ENCODE data around the gene LRRC49.
"Not testable (repeated sequence)": the region's sequence is repeated elsewhere in the genome, so short reads cannot be mapped to it uniquely, and the experiment has no call there.

LRRC49 gene

DNA sequence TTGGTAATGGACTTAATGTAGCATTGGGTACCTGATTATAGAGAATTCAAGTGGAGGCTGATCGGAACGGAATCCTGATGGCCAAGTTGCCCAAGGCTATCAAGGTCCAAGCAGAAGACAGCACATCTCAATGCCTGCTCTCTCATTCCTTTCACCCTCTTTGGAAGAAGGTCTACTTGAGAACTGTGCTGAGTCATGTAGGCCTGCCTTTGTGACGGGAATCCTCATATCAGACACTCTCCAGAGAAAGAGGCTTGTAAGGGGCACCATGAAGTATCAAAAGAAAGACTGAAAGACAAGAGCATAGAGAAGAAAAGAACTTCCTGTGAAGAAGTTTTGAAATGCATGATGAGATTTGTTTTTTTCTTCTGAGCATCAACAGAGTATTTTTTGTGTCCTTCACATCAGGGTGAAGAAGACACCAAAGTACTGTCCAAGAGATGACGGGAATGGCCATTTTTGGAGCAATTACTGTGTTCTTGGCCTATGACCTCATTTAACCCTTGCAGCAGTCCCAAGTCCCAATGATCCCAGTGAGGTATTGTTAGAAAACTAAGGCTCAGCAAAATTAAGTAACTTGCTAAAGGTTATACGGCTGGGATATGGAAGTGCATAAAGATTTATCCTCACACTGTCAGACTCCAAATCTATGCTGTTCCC, 25.5 kb upstream of the LRRC49 start:
- DNase-seq (ENCODE audit: low read depth) = no peak

DNA sequence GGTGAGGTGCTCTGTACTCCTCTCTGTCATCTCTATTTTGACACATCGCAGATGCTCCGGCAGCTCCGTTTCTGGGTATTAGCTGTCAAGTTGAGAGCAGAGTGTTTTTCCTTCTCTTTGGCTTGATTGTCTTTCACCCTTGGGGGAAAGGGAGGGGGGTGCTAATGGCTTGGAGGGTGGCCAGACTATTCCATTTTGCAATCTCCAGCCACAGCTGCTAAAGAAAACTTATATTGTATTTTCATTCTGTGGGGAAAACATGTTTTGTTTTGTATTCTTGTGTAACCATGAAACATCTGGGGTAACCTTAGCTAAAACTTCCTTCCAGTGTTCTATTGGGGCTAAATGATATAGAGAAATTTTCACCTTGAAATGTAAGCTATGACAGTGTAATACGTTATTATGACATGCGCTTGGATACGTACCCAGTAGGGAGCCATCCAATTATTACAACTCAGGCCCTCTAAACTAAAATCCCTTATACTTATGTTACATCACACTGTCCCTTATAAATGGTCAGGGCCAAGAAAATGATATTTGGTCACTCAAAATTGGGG, 24.6 kb upstream of the LRRC49 start:
- no peak for DNase-seq (ENCODE audit: low read depth)

GRCh38 chr15:70869346-70869745, 23.3 kb upstream of the LRRC49 start:
- DNase-seq (ENCODE audit: low read depth) = no peak

DNA sequence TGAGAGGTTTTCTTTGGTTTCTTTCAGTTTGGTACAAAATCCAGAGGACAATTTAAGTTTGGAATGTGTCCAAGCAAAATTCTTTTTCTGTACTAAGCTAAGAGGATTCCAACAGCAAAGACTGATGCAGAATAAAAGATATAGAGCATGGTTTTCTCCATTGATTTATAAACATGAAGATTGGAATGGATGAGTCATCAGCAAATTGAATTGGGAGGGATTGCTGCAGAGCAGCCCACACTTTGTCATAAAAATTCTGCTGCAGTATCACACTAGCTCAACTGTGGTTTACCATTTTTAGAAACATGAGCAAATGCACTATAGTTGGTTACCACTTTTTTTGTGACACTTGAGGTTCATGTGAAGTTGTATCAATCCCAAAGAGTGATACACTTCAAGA, 22.6 kb upstream of the LRRC49 start:
- no peak for DNase-seq (ENCODE audit: low read depth)

DNA sequence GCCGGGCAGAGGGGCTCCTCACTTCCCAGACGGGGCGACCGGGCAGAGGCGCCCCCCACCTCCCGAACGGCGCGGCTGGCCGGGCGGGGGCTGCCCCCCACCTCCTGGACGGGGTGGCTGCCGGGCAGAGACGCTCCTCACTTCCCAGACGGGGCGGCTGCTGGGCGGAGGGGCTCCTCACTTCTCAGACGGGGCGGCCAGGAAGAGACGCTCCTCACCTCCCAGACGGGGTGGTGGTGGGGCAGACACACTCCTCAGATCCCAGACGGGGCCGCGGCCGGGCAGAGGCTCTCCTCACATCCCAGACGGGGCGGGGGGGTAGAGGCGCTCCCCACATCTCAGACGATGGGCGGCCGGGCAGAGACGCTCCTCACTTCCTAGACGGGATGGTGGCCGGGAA, 21.1 kb upstream of the LRRC49 start:
- not testable (repeated sequence) for DNase-seq (ENCODE audit: low read depth)

DNA sequence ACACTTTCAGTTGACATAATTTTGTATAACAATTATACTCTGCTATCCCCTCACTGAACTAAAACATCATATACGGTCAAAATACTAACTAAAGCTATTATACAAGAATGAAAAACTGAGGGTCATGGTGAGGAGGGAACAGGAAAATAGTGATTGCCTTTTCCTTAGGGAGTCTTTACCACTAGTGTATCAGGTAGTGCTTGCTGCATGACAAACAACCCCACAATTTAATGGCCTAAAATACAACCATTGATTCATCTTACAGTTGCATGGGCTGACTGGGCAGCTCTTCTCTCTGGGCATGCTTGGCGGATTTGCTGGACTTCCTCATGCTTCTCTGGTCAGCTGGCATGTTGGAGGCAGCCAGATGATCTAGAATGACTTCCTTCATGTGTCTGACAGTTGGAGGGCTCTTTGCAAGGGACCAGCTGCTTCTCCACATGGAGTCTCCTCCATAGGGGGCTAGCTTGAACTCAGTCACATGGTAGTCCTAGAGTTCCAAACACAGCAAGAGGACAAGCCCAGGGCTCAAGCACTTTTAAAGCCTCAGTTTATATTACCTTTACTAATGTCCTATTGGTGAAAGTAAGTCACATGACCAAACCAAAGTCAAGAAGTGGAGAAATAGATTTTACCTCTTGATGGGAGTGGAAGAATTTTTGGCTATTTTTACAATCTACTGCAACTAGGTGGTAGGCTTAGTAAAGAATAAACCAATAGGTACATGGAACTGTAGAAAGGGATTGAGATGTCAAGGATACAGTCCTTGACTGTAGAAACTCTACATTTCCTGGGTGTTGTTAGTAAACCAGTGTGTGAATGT, 19.2 kb upstream of the LRRC49 start:
- DNase-seq (ENCODE audit: low read depth) = no peak

DNA sequence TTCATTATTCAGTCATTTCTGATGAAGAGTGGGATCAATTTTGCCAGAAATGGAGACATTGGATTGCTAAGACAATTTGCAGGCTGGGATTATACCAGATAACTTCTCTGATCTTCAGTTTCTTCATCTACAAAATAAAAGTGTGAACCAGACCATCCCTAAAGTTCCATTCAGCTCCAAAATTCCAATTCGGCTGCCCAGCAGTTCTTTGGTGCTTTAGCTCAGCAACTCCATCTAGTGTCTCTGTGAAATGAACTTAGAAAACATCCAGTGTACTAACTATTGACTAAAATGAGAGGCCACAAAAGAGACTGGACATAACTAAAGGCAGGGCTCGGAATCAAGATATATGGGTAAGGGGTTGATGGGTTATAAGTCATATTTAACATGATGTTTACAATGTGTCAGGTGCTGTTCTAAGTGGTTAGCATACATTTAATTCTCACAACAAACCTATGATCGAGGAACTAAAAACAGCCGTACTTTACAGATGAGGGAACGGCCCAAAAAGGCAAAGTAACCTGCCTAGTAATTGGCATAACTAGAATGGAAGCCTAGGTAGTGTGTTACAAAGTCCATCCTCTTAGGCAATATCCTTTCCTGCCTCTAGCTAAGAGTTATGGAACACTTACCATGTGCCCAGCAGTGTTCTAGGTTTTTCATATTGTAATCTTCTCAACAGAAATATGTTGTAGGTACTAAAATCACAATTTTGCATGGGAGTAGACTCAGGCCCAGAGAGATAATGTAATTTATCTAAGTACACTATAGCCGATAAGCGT, 17.4 kb upstream of the LRRC49 start:
- no peak for DNase-seq (ENCODE audit: low read depth)

DNA sequence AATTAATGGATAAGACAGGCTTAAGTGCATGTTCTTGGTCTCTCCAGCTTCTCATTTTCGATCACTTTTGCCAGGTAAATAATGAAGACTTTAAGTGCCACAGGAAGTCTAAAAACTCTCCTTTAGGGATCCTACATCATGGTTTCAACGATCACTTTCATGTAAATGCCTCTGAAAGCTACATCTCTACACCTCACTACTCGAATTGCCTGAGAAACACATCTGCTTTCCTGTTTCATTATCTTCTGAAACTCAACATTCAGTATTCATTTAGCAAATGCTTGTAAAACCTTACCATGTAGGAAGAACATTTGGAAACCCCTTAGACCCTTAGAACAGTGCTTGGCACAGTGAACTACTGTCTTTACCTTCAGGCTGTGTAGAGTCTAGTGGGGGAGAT, 16.6 kb upstream of the LRRC49 start:
- no peak for DNase-seq (ENCODE audit: low read depth)

DNA sequence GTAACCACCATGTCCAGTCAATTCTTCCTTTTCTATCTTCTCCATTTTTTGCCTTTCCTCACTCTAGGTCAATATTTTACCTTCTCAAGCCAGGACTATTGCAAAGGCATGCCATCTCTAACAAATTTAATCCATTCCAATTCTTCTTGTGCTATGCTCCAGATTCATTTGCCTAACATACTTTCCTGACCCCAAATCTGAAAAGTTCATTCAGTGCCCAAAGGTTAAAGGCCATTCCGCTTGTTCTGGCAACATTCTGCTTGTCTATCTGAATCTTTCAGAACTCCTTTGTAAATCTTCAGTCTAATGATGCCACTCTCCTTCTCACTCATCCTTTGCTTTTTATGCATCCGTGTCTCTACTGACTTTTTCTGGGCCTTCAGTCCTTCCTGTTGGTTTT, 15.9 kb upstream of the LRRC49 start:
- DNase-seq (ENCODE audit: low read depth) = no peak

GRCh38 chr15:70879401-70879800, 13.2 kb upstream of the LRRC49 start:
- no peak for DNase-seq (ENCODE audit: low read depth)

- DNase-seq (ENCODE audit: low read depth) = no peak
Measured at GRCh38 chr15:70880781-70881180, 11.8 kb upstream of the LRRC49 start.

DNA sequence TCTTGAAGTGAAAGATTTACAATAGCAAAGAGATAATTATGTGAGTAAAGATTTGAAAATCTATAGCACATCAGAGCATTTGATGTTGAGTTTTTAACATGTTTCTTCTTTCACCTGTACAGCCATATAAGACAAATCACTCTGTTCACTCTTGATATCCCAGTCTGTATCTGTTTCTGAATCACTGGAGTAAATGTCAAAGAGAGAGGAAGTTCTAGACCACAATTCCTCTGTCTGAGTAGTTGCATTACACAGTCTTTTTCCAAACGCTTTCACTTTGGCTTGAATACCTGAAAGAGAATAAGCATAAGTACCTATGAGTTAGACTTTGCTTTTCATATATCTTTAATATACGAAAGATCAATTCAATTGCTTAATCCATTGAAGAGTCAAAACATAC, 10.3 kb upstream of the LRRC49 start:
- no peak for DNase-seq (ENCODE audit: low read depth)

DNA sequence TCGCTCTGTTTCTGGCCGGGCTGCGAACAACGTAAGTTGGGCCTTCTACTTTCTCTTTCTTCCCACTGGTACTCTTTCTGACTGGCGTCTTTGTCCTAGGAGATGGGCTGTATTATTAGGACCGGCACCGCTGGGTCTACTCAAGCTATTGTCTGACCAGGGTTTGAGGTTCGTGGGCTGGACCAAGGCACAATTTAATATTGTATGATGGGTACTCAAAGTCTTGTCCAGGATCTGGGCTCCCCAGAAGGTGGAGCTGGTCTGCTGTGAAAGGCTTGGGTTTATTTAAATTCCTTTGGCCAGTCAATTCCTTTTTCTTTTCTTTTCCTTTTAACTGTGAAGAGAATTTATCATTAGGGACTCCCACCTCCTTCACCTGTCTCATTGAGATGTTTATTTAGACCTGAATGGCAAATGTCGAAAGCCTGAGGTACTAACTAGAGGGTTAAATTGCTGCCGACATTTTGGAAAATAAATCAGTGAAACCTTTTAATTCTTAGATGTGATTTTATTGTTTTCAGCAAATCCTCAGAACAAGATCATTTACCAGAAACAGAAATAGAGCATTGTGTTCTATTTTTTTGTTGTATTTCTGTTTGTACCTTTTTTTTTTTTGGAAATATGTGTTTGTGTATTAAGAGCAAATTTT, 410 bp downstream of the LRRC49 start:
- no peak for DNase-seq (ENCODE audit: low read depth)

DNA sequence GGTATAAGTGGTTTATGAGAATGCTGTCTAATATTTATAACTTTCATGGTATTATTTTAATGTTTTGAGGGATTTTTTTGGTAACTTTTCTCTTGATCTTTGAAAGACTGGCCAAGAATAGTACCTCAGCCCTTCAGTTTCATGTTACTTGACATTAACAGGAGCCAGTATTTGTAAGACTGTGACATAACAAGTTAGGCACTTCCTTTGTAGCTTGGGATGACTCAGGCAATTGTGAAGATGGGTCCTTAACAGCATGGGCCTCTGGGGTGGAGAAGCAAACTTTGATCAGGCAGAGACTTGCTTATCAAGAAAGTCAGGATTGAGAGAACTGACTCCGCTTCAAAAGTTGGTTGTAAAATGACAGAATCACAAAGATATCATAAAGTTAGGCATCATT, 9.5 kb downstream of the LRRC49 start:
- DNase-seq (ENCODE audit: low read depth) = no peak

- no peak for DNase-seq (ENCODE audit: low read depth)
Measured at GRCh38 chr15:70906842-70907241, 14.2 kb downstream of the LRRC49 start.

DNA sequence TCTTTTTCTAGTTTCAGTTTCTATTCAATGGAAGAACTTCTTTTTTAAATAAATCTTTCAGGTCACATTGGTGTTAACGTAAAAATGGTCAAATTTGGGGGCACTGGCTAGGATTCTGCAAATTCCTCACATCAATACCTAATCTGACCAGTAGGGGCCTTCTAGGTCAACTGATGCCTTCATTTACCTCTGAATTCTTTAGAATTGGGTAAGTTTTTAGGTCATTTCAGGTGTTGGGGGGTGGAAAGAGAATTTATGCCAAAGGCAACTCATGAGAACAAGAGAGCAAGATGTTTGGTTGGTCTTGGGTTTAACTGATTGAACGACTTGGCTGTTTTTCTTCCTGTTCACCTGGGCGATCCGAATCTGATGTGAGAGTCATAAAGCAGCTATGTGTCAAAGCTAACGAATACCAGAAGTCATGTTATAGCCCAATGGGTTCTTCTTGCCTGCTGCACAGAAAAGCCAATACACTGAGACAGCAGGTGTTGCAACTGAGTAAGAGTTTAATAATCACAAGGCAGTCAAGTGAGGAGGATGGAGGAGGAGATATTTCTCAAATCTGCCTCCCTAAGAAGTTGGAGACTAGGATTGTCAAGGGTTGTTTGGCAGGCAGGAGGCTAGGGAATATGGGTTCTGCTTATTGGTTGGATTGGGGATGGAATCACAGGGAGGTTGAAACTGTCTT, 15.3 kb downstream of the LRRC49 start:
- DNase-seq (ENCODE audit: low read depth) = no peak

- no peak for DNase-seq (ENCODE audit: low read depth)
Measured at GRCh38 chr15:70910958-70911357, 18.3 kb downstream of the LRRC49 start.

GRCh38 chr15:70912187-70912586, 19.6 kb downstream of the LRRC49 start:
- no peak for DNase-seq (ENCODE audit: low read depth)

GRCh38 chr15:70916531-70916930, 23.9 kb downstream of the LRRC49 start:
- no peak for DNase-seq (ENCODE audit: low read depth)

DNA sequence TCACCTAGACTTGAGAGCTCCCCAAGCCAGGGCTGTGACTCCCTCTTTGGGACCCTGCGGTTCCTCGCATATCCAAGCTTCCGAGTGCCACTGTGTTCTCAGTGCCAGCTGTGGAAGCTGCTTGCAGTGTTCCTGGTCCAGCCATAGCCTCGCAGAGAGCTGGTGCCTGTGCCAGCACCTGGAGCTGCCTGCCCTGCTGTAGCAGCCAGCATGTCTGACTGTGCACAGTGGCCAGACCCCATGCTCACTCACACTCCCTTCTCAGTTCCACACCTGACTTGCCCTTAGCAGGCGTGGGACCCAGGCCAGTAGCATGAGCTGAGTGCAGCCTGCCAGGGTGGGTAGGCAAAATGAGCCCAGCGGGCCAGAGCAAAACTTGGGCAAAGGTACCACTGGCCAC, 25.3 kb downstream of the LRRC49 start:
- no peak for DNase-seq (ENCODE audit: low read depth)

- DNase-seq (ENCODE audit: low read depth) = no peak
Measured at GRCh38 chr15:70920981-70921696, 28.5 kb downstream of the LRRC49 start.

Data from stimulated activated CD8-positive, alpha-beta memory T cell treated with anti-CD3 and anti-CD28 coated beads, Interleukin-15, amount 100 ng/mL, for 1 hour (primary cell).